Neural cell (in vitro differentiated cells): Measurements from ENCODE around the gene HTR1A. TPM values are rescaled to one million over a fixed set of nuclear protein-coding genes. Genes with fewer than 3 reads are reported as not detected.

Source experiments
- H2AFZ ChIP-seq: fragments of 200-600, 300-800 bp; sonication (generic), shearing (Covaris generic); 2 replicates; pipeline ENCODE4 v1.6.0; 2014; ENCODE audit warnings: low read depth, mild to moderate bottlenecking, antibody characterized with exemption, low read length, moderate library complexity
- H3F3A ChIP-seq: fragments of 200-600 bp; shearing (Covaris generic); 2 replicates; pipeline ENCODE4 v1.6.1; 2016; ENCODE audit warnings: mild to moderate bottlenecking, moderate library complexity, mixed read lengths, antibody characterized with exemption, low read length; ENCODE audit not compliant: insufficient read depth, poor library complexity, severe bottlenecking
- H3K27ac ChIP-seq: fragments of 200-600, 300-800 bp; sonication (generic), shearing (Covaris generic); 2 replicates; pipeline ENCODE4 v1.5.1; 2014; ENCODE audit warnings: mild to moderate bottlenecking, low read length, moderate library complexity
- H3K27me3 ChIP-seq: fragments of 300-800, 200-600 bp; sonication (generic), shearing (Covaris generic); 2 replicates; pipeline ENCODE4 v1.6.0; 2014; ENCODE audit warnings: mild to moderate bottlenecking, low read depth, low read length, moderate library complexity; ENCODE audit not compliant: insufficient read depth
- H3K36me3 ChIP-seq: fragments of 300-800, 200-600 bp; sonication (generic), shearing (Covaris generic); 2 replicates; pipeline ENCODE4 v1.5.1; 2014; ENCODE audit warnings: mild to moderate bottlenecking, antibody characterized with exemption, low read length, moderate library complexity; ENCODE audit not compliant: insufficient read depth
- H3K4me2 ChIP-seq: fragments of 300-800, 200-600 bp; sonication (generic), shearing (Covaris generic); 2 replicates; pipeline ENCODE4 v1.6.0; 2014; ENCODE audit warnings: mild to moderate bottlenecking, low read length
- H3K4me3 ChIP-seq: fragments of 300-800, 200-600 bp; sonication (generic), shearing (Covaris generic); 2 replicates; pipeline ENCODE4 v1.5.1; 2014; ENCODE audit warnings: mild to moderate bottlenecking, low read length, moderate library complexity
- H3K79me2 ChIP-seq: fragments of 200-600 bp; shearing (Covaris generic); replicated peaks from 2 replicates; pipeline ENCODE4 v1.6.0; 2014; ENCODE audit warnings: mild to moderate bottlenecking, low read length, moderate library complexity; ENCODE audit not compliant: insufficient read depth
- H3K9ac ChIP-seq: fragments of 300-800, 200-600 bp; sonication (generic), shearing (Covaris generic); 2 replicates; pipeline ENCODE4 v1.6.1; 2016; ENCODE audit warnings: mild to moderate bottlenecking, low read length, mixed read lengths
- H3K9me2 ChIP-seq: fragments of 200-600 bp; shearing (Covaris generic); 2 replicates; pipeline ENCODE4 v1.6.1; 2016; ENCODE audit warnings: mild to moderate bottlenecking, low read length, mixed read lengths; ENCODE audit not compliant: insufficient read depth
- H3K9me3 ChIP-seq: fragments of 200-600, 300-800 bp; sonication (generic), shearing (Covaris generic); 2 replicates; pipeline ENCODE4 v1.6.1; 2016; ENCODE audit warnings: mild to moderate bottlenecking, mixed run types, low read length, moderate library complexity, mixed read lengths
- H4K20me1 ChIP-seq: fragments of 200-600 bp; shearing (Covaris generic); 2 replicates; pipeline ENCODE4 v1.6.1; 2016; ENCODE audit warnings: mild to moderate bottlenecking, mixed run types; ENCODE audit not compliant: insufficient read depth
- CTCF ChIP-seq: fragments of 450-650 bp; IDR thresholded peaks from 2 replicates; pipeline ENCODE4 v1.5.1; 2014; ENCODE audit warnings: antibody characterized with exemption, mild to moderate bottlenecking, moderate library complexity; ENCODE audit not compliant: poor library complexity, severe bottlenecking
- EP300 ChIP-seq: fragments of 450-650 bp; conservative IDR thresholded peaks from 2 replicates; pipeline ENCODE4 v1.6.1; 2014; ENCODE audit warnings: antibody characterized with exemption, mild to moderate bottlenecking, moderate library complexity; ENCODE audit not compliant: poor library complexity, severe bottlenecking
- EZH2 ChIP-seq: fragments of 200-600, 300-800 bp; shearing (Covaris generic), sonication (generic); IDR thresholded peaks from 2 replicates; pipeline ENCODE4 v1.6.1; 2014; ENCODE audit warnings: antibody characterized with exemption, low read length, borderline replicate concordance, mild to moderate bottlenecking; ENCODE audit not compliant: insufficient read depth, poor library complexity, severe bottlenecking
- MXI1 ChIP-seq: fragments of 450-650 bp; conservative IDR thresholded peaks from 2 replicates; pipeline ENCODE4 v1.6.1; 2014; ENCODE audit warnings: antibody characterized with exemption, mild to moderate bottlenecking; ENCODE audit not compliant: poor library complexity, severe bottlenecking
- POLR2AphosphoS5 ChIP-seq: IDR thresholded peaks from 2 replicates; pipeline ENCODE4 v1.6.1; 2012
- RAD21 ChIP-seq: fragments of 450-650 bp; conservative IDR thresholded peaks from 2 replicates; pipeline ENCODE4 v1.6.1; 2014; ENCODE audit warnings: antibody characterized with exemption, mild to moderate bottlenecking, moderate library complexity
- REST ChIP-seq: IDR thresholded peaks from 2 replicates; pipeline ENCODE4 v1.6.1; 2012; ENCODE audit warnings: borderline replicate concordance
- SMC3 ChIP-seq: fragments of 450-650 bp; conservative IDR thresholded peaks from 2 replicates; pipeline ENCODE4 v1.6.1; 2014; ENCODE audit warnings: antibody characterized with exemption, mild to moderate bottlenecking, moderate library complexity; ENCODE audit not compliant: poor library complexity
- TAF1 ChIP-seq: IDR thresholded peaks from 2 replicates; pipeline ENCODE4 v1.6.1; 2012; ENCODE audit warnings: low read depth
- polyA plus RNA-seq: library from polyadenylated mRNA; depleted of rRNA; stranded (reverse); fragments of >200 nt; gene quantifications from 2 replicates; pipeline ENCODE4 v1.2.3, GENCODE V29; 2014

The HTR1A gene
- polyA plus RNA-seq, 1 donor from 2014 or later, result not detected

DNA sequence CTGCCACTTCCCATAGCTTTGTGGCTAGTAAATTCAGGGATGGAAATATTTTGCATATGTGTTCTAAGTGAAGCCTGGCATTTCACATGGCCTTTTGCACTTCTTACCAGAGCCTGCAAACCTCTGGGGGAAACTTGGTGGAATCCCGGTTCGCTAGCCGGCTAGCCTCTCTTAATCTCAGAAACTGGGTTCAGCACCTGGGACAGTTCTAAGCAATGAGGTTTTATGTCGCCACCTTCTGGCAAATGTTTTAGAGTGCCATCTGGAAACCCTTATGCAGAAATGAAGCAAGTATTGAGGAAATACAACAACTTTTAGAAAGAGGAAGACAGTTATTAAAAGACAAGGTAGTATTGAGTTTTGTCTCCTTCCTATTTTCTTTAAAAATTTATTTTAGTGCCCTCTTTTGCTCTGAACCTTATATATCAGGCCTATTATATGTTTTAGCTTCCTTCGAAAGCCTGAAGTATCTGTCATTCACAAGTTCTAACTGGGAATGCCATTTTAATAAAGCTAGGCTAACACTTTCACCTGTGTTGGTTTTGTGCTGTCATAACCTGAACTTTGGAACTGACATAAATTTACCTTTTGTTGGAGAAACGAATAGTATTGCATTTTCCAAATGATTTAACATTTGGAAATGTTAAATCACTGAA, 963 bp upstream of the HTR1A start:
- Histone ChIP-seq H3K4me2 (peak overlapping the region; percentile 46), H4K20me1 (no peaks in the 10 kb centered on the region), H3K27ac (no peak overlapping the region), H3K4me3 (peak overlapping the region; percentile 68), H2AFZ (no peak overlapping the region), H3F3A (no peaks in the 10 kb centered on the region), H3K9ac (no peak overlapping the region), H3K79me2 (no peaks in the 10 kb centered on the region), H3K27me3 (peaks cover 49% of the 10 kb centered on the region), H3K9me2 (no peaks in the 10 kb centered on the region), H3K36me3 (no peaks in the 10 kb centered on the region), H3K9me3 (no peaks in the 10 kb centered on the region)
- TF ChIP-seq RAD21 (peak; percentile 88), EP300 (no peak), CTCF (peak; percentile 88), POLR2AphosphoS5 (no peak), SMC3 (peak; percentile 93), REST (peak; percentile 91)

- TF ChIP-seq REST (no peak), MXI1 (no peak), CTCF (no peak), TAF1 (no peak), SMC3 (no peak), EZH2 (no peak), EP300 (no peak), RAD21 (no peak)
- Histone ChIP-seq H3K27me3 (peaks cover 50% of the 10 kb centered on the region), H3K9me3 (no peaks in the 10 kb centered on the region), H3K9me2 (no peaks in the 10 kb centered on the region), H2AFZ (no peak overlapping the region), H3K27ac (no peak overlapping the region), H3K79me2 (no peaks in the 10 kb centered on the region), H3K36me3 (no peaks in the 10 kb centered on the region), H4K20me1 (no peaks in the 10 kb centered on the region), H3K4me3 (peak overlapping the region; percentile 68), H3F3A (no peaks in the 10 kb centered on the region), H3K4me2 (no peak overlapping the region), H3K9ac (no peak overlapping the region)
These were observed 565 bp downstream of the HTR1A start for GRCh38 chr5:63961598-63962161.
